Lung (tissue), 12 donors: ENCODE data around the gene PLA2R1. TPM values are rescaled to one million over a fixed set of nuclear protein-coding genes. Genes with fewer than 3 reads are reported as not detected.

Experiments used
- ATAC-seq: fragments of 200-7000 bp; cut with Tn5 transposase; one replicate; pipeline ENCODE4 v1.9.1; 2020; ENCODE audit warnings: moderate number of reproducible peaks; ENCODE audit not compliant: insufficient read depth, low FRiP score
- DNase-seq, 3 donors: peaks; one replicate each; pipeline ENCODE4 v3.0.0-alpha.2; 2013 to 2017
- H3K27ac ChIP-seq, 2 donors: one replicate each; pipeline ENCODE4 v1.5.1; 2013; ENCODE audit warnings: mild to moderate bottlenecking in 2 of 2, moderate library complexity in 2 of 2, control low read depth in 1 of 2, inconsistent platforms in 1 of 2, low read depth in 1 of 2, low read length in 1 of 2
- H3K27me3 ChIP-seq, 3 donors: one replicate each; pipeline ENCODE4 v1.5.1; 2013; ENCODE audit warnings: low read length in 2 of 3; ENCODE audit not compliant: control insufficient read depth in 3 of 3, insufficient read depth in 3 of 3
- H3K36me3 ChIP-seq, 4 donors: one replicate each; pipeline ENCODE4 v1.5.1; 2013; ENCODE audit warnings: low read length in 4 of 4, mild to moderate bottlenecking in 1 of 4, moderate library complexity in 1 of 4; ENCODE audit not compliant: control insufficient read depth in 4 of 4, insufficient read depth in 4 of 4
- H3K4me1 ChIP-seq, 5 donors: one replicate each; pipeline ENCODE4 v1.5.1; 2013; ENCODE audit warnings: low read length in 5 of 5, mild to moderate bottlenecking in 2 of 5, moderate library complexity in 1 of 5; ENCODE audit not compliant: control insufficient read depth in 5 of 5, insufficient read depth in 5 of 5
- H3K4me3 ChIP-seq: one replicate; pipeline ENCODE4 v1.5.1; 2013; ENCODE audit warnings: mild to moderate bottlenecking, control low read depth, moderate library complexity
- H3K9ac ChIP-seq, 2 donors: one replicate each; pipeline ENCODE4 v1.5.1; 2013; ENCODE audit warnings: low read length in 2 of 2, control low read depth in 1 of 2; ENCODE audit not compliant: insufficient read depth in 1 of 2
- H3K9me3 ChIP-seq, 4 donors: one replicate each; pipeline ENCODE4 v1.5.1; 2013; ENCODE audit warnings: low read length in 3 of 4, mild to moderate bottlenecking in 1 of 4, moderate library complexity in 1 of 4; ENCODE audit not compliant: control insufficient read depth in 4 of 4, insufficient read depth in 3 of 4
- WGBS, 2 donors: extraction: QIAGEN DNeasy Blood & Tissue Kit; methylation state at CpG; one replicate each; pipeline ENCODE4 v1.1.7; 2013; 5-methylcytosine and 5-hydroxymethylcytosine counted together
- polyA plus RNA-seq, 2 donors: library from polyadenylated mRNA; stranded (reverse); fragments of 200-250 nt; gene quantifications; one replicate each; pipeline ENCODE4 v1.2.1, GENCODE V29; 2013
- total RNA-seq, 2 donors: library from RNA; depleted of rRNA in 1 of 2; stranded (reverse); fragments of >200 nt in 1 of 2; gene quantifications; one replicate each; pipeline ENCODE4 v1.2.1, GENCODE V29; 2014 to 2021
- TF ChIP-seq, protein P1 (sequence below): IDR thresholded peaks from 2 replicates; pipeline ENCODE4 v1.5.1; 2012; ENCODE audit warnings: mild to moderate bottlenecking; ENCODE audit errors: control extremely low read depth, extremely low read depth
- donor health status: control.
- donor health status: control.
- donor health status: Bipolar disorder and iron deficiency.
- donor health status: healthy.
- donor health status: DM: yes; HTN: yes; CAD: no.

Gene PLA2R1
- total and polyA plus RNA-seq, 4 donors: 0.79 to 13.5 (median 2.3) TPM

DNA sequence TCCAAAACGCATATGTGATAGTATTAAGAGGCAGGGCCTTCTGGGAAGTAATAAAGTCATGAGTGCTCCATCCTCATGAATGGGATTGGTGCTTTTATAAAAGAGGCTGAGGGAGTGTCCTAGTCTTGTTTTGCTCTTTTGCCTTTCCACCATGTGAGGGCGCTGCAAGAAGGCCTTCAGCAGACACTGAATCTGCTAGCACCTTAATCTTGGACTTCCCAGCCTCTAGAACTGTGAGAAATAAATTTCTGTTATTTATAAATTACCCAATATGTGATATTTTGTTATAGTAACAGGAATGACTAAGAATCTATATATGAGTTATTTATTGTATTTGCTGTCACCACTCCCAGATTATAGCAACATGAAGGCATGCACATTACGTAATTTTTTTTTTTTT, 63.5 kb downstream of the PLA2R1 start:
- no peak for DNase-seq
- Histone ChIP-seq H3K9me3 (no peaks in the 10 kb centered on the region), H3K27me3 (no peaks in the 10 kb centered on the region), H3K4me1 (peaks cover 0 to 7% (median 5%) of the 10 kb centered on the region in 5 donors), H3K27ac (no peak overlapping the region), H3K9ac (no peak overlapping the region), H3K4me3 (no peak overlapping the region), H3K36me3 (no peaks in the 10 kb centered on the region)
- ATAC-seq: no peak
- TF ChIP-seq, protein P1, sequence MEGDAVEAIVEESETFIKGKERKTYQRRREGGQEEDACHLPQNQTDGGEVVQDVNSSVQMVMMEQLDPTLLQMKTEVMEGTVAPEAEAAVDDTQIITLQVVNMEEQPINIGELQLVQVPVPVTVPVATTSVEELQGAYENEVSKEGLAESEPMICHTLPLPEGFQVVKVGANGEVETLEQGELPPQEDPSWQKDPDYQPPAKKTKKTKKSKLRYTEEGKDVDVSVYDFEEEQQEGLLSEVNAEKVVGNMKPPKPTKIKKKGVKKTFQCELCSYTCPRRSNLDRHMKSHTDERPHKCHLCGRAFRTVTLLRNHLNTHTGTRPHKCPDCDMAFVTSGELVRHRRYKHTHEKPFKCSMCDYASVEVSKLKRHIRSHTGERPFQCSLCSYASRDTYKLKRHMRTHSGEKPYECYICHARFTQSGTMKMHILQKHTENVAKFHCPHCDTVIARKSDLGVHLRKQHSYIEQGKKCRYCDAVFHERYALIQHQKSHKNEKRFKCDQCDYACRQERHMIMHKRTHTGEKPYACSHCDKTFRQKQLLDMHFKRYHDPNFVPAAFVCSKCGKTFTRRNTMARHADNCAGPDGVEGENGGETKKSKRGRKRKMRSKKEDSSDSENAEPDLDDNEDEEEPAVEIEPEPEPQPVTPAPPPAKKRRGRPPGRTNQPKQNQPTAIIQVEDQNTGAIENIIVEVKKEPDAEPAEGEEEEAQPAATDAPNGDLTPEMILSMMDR: no peak
- WGBS, 2 donors: 94 to 96% methylated on average over 3 of the region's 3 CpGs

DNA sequence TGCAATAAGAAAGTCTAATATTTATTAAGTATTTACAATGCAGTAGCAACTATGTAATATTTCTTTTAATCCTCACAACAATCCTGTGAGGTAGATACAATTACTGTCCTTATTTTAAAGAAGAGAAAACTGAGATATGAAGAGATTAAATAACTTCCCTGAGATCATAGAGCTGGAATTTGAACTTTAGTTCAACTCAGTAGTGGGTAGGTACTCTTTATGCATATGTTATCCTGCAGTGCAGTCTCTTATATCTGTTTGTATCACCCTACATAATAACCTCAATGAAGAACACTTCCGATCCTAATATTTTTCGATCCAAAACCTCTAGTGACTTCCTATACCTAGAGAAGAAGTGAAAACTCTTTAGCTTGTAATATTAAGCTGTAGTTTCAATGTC, 64.2 kb downstream of the PLA2R1 start:
- H3K9me3 ChIP-seq: no peaks in the 10 kb centered on the region
- TF ChIP-seq, protein P1: no peak
- H3K27ac ChIP-seq: no peak overlapping the region
- 92 to 93% methylated on average over 2 of the region's 2 CpGs for WGBS, 2 donors
- H3K36me3 ChIP-seq: no peaks in the 10 kb centered on the region
- ATAC-seq (no peak), DNase-seq (no peak)
- H3K27me3 ChIP-seq: no peaks in the 10 kb centered on the region
- H3K4me1 ChIP-seq: peaks cover 0 to 7% (median 5%) of the 10 kb centered on the region in 5 donors
- H3K4me3 ChIP-seq: no peak overlapping the region
- no peak overlapping the region for H3K9ac ChIP-seq

DNA sequence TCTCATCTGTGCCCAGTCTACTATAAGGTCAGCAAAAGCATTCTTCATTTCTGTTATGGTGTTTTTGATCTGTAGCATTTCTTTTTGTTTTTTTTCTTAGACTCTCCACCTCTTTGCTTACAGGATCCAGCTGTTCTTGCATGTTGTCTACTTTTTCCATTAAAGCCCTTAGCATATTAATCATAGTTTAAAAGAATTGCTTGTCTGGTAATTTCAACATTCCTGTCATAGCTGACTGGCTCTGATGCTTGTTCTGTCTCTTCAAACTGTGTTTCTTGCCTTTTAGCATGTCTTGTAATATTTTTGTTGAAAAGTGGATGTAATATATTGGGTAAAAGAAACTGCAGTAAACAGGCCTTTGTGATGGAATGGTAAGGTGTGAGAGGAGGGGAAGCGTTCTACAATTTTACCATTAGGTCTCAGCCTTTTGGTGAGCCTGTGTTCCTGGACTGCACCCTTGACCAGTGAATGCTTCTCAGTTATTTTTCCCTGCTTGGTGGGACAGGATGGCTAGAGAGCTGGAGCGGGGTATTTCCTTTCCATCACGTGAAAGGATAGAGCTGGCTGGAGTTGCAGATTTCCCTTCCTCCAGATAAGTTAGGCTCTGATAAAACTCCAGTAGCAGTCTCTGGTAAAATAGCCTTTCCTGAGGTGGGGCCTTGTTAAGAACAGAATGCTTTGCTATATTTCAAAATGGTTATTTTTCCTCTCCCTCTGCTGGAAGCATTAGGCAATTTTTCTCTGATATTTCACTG, 65.4 kb downstream of the PLA2R1 start:
- ATAC-seq (no peak), DNase-seq (peak in 2 of 3 donors; percentile 19 to 35)
- Histone ChIP-seq H3K27ac (no peak overlapping the region), H3K27me3 (no peaks in the 10 kb centered on the region), H3K36me3 (no peaks in the 10 kb centered on the region), H3K4me3 (no peak overlapping the region), H3K9me3 (no peaks in the 10 kb centered on the region), H3K9ac (no peak overlapping the region), H3K4me1 (peaks cover 0 to 7% (median 5%) of the 10 kb centered on the region in 5 donors)
- TF ChIP-seq, protein P1: no peak
- 63 to 66% methylated on average over 3 of the region's 3 CpGs for WGBS, 2 donors
